NCI-H1436 (cell line): Measurements from ENCODE around the gene BCL2A1.
"Not testable (repeated sequence)": the region's sequence is repeated elsewhere in the genome, so short reads cannot be mapped to it uniquely, and the experiment has no call there.

Source experiments
- DNase-seq: peaks from one replicate; lab custom pipeline; 2025; lab: John Stamatoyannopoulos, UW

Gene BCL2A1

DNA sequence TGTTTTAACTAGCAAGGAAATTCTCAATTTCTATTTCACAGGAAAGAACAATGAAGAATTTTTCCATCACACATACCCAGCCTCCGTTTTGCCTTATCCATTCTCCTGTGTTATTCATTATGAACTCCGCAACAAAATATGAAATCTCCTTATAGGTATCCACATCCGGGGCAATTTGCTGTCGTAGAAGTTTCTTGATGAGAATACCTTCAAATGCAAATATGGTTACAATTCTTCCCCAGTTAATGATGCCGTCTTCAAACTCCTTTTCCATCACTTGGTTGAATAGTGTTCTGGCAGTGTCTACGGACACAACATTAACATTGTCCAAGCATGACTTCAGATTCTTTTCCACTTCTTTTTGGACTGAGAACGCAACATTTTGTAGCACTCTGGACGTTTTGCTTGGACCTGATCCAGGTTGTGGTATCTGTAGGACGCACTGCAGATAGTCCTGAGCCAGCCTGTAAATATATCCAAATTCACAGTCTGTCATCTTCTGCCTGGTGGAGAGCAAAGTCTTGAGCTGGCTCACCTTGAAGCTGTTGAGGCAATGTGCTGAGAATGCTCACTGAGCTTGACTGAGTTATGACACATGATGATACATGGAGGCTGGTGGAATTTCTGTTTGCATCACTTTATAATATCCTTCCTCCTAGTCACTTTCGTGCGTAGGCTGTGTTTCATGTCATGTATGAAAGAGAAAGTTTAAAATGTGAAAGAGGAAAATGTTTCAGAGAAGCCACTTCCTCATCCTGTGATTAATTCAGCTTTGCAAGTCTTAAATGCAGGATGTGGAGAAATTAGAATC lies at the start of gene BCL2A1:
Gene BCL2A1, minus strand, starts transcription at position 573 of the 811 bp plus-strand sequence. Its CDS starts 77 bp downstream, at position 496.
- no peak for DNase-seq

DNA sequence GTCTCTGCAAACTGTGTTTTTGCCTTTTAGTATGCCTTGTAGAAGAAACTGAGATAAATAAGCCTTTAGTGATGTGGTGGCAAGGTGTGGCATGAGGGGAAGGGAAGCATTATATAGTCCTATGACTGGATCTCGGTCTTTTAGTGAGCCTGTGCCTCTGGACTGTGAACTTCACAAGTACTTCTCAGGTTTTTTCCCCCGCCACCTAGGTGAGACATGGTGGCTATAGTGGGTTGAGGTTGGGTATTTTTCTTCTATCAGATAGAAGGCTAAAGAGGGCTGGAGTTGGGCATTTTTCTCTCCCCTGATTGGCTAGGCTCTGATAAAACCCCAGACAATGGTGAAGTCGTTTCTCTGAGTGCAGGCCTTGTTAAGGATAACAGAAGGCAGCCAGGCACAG lies 49.7 kb upstream of the BCL2A1 start:
- DNase-seq = no peak

DNA sequence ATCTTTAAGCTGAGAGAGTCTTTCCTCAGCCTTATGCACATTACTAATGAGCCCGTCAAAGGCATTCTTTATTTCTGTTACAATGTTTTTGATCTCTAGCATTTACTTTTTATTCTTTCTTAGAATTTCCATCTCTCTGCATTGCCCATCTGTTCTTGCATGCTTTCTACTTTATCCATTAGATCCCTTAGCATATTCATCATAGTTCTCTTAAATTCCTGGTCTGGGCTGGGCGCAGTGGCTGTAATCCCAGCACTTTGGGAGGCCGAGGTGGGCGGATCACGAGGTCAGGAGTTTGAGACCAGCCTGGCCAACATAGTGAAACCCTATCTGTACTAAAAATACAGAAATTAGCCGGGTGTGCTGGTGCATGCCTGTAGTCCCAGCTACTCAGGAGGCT lies 49.2 kb upstream of the BCL2A1 start:
- not testable (repeated sequence) for DNase-seq

DNA sequence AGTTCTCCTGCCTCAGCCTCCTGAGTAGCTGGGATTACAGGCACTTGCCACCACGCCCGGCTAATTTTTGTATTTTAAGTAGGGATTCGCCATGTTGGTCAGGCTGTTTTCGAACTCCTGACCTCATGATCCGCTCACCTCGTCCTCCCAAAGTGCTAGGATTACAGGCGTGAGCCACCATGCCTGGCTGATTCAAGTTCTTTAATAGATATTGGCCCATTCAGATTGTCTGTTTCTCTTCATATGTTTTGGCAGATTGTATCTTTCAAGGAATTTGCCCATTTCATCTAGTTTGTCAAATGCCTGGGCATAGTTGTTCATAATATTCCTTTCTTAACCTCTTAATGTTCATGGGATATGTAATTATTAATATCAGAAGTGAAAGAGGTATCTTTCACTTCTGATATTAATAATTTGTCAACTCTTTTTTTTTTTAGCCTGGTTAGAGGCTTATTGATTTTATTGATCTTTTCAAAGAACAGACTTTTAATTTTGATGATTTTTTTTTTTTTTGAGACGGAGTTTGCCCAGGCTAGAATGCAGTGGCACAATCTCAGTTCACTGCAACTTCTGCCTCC lies 48.3 kb upstream of the BCL2A1 start:
- no peak for DNase-seq

DNA sequence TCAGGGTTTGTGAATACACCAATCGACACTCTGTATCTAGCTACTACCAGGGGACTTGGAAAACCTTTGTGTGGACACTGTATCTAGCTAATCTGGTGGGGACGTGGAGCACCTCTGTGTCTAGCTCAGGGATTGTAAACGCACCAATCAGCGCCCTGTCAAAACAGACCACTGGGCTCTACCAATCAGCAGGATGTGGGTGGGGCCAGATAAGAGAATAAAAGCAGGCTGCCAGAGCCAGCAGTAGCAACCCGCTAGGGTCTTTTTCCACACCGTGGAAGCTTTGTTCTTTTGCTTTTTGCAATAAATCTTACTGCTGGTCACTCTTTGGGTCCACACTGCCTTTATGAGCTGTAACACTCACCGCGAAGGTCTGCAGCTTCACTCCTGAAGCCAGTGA lies 46.1 kb upstream of the BCL2A1 start:
- not testable (repeated sequence) for DNase-seq

DNA sequence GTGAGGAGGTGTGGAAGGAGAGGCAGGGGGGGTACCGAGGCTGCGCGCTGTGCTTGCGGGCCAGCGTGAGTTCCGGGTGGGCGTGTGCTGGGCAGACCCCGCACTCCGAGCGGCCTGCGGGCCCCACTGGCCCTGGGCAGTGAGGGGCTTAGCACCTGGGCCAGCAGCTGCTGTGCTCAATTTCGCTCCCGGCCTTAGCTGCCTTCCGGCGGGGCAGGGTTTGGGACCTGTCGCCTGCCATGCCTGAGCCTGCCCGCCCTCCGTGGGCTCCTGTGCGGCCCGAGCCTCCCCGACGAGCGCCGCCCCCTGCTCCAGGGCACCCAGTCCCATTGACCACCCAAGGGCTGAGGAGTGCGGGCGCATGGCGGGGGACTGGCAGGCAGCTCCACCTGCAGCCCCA lies 45.5 kb upstream of the BCL2A1 start:
- not testable (repeated sequence) for DNase-seq

DNA sequence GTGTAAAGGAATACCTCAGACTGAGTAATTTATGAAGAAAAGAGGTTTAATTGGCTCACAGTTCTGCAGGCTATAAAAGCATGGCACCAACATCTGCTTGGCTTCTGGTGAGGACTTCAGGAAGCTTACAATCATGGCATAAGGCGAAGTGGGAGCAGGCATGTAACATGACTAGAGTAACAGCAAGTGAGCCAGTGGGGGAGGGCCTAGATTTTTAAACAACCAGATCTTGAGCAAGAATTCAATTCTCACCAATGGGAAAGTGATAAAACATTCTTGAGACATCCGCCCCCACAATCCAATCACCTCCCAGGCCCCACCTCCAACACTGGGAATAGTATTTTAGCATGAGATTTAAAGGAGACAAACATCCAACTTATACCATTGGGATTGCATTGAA lies 44.2 kb upstream of the BCL2A1 start:
- no peak for DNase-seq

DNA sequence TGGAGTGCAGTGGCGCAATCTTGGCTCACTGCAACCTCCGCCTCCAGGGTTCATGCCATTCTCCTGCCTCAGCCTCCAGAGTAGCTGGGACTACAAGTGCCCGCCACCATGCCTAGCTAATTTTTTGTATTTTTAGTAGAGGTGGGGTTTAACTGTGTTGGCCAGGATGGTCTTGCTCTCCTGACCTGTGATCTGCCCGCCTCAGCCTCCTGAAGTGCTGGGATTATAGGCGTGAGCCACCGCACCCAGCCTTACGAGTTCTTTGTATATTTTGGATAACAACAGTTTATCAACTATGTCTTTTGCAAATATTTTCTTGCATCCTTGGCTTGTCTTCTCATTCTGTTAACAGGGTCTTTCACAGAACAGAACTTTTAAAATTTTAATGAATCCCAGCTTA lies 43.2 kb upstream of the BCL2A1 start:
- not testable (repeated sequence) for DNase-seq

DNA sequence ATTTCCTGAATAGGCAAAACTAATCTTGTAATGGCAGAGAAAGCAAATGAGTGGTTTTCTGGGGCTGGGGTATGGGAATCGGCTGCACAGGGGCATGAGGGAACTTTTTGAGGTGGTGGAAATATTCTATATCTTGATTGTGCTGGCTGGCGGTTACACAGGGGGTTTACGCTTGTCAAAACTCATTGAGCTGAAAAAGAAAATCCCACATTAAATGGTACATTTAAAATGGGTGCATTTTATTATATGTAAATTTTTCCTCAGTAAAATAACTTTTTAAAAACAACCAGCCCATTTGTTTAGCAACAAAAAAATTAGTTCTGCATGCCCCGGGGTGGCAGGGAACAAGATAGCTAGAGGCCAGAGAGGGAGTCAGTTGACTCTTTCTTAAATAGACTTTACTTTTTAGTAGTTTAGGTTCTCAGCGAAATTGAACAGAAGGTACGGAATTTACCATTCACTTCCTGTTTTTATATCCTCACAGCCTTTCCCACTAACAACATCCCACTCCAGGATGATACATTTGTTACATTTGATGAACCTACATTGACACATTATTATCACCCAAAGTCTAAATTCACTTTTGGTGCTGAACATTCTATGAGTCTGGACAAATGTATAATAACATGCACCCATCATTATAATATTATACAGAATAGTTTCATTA lies 41.2 kb upstream of the BCL2A1 start:
- DNase-seq = no peak

DNA sequence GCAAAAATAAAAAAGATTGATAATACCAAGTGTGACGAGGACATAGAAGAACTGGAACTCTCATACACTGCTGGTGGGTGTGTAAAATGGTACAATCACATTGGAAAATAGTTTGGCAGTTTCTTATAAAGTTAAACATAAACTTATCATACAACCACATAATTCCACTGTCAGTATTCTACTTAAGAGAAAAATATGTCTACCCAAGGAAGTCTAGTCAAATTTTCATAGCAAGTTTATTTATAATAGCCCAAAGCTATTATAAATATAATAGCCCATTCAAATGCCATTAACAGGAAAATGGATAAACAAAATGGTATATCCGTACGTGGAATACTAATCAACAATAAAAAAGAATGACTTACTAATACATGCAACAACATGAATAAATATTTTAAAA lies 40.6 kb upstream of the BCL2A1 start:
- DNase-seq = no peak

DNA sequence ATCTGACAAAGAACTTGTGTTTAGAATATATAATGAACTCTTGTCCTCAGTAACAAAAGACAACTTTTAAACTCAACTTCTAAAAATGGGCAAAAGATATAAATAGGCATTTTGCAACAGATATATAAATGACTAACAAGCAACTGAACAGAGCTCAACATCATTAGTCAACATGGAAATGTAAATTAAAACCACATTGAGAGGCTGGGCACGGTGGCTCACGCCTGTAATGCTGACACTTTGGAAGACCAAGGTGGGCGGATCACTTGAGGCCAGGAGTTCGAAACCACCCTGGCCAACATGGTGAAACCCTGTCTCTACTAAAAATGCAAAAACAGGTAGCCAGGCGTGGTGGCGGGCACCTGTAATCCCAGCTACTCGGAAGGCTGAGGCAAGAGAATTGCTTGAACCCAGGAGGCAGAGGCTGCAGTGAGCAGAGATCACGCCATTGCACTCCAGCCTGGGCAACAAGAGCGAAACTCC lies 40.1 kb upstream of the BCL2A1 start:
- not testable (repeated sequence) for DNase-seq

DNA sequence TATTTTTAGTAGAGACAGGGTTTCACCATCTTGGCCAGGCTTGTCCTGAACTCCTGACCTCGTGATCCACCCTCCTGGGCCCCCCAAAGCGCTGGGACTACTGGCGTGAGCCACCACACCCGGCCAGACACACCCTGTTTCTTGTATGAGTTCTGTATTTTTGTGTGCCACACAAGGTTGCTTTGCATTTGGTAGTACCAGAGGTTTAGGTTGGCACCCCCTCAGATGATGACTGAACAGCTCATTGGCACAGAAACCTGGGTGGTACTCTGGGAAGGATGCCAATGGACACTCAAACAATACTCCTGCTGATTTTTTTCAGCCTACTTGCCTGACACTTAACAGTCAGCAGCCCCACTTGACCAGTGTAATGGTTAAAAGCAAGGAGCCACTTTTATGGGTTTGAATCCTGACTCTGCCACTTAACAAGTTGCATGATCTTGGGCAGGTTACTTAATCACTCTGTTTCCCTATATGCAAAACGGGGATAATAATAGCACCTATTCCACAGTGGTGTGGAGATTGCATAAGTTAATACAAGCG lies 39.2 kb upstream of the BCL2A1 start:
- DNase-seq = peak; percentile 41

DNA sequence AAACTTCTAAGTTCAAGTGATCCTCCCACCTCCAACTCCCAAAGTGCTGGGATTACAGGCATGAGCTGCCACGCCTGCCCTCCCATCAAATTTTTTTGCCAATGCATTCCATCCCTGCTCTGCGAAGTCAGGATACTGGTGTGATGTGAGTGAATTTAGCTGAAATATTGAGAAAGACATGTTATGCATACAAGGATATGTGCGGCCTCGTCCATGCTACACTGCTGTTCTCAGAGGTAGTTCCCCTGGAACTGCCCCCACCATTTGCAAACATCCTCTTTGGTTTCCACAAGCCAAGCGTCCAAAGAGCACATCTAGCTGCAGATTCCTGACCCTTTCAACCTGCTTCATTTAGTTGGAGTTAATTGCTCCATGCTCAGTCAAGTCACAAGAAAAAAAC lies 36.5 kb upstream of the BCL2A1 start:
- no peak for DNase-seq

DNA sequence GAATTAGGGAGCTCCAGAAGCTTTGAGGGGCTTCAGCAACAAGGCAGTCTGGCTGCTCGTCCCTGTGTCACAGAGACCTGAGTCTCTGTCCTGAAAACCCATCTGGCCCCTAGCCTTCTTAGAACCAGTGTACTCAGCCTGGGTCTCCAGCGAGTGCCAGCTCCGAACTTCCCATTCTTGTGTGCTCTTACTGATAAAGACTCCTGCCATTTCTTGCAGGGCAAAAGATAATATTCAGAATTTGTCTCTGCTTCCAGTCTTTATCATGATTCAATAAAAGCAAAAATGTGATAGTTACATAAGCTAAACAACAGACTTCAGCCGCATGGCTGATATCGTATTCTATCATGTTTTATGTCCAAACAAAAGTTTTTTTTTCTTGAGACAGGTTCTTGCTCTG lies 36.0 kb upstream of the BCL2A1 start:
- no peak for DNase-seq

DNA sequence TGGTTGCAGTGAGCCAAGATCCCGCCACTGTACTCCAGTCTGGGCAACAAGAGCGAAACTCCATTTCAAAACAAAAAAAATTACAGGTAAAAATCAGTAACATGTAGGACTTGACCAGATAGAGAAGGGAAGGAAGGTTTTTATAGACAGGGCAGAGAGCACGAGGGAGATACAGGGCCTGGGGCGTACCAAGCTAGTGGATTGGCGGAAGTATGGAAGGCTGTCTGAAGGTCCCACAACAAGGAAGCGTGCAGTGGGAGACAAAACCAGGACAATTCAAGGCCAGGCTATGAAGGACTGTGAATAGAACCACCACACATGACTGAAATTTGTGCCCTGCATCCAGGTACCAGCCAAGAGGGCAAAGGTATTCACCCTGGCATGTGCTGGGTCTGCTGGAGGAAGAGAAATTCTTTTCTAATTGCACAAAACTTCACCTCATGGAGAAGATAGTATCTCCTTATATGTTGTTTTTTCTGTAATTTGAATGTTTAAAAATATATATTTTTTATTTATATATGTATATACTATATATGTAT lies 33.0 kb upstream of the BCL2A1 start:
- DNase-seq = no peak

DNA sequence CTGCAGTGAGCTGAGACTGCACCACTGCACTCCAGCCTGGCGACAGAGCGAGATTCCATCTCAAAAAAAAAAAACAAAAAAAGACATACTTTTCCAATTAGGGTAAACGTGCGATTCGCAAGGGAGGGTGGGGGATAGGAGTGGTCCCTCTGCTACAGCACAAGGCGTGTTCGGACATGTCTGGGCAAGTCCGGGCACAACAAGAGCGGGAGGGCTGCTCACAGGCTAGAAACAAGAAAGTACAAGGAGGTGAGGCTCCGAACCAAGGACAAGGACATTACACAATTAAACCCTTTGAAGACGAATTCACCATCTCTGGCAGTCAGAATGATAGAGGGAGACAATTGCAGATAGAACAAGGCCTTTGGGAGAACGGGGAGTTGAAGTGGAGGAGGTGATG lies 32.2 kb upstream of the BCL2A1 start:
- DNase-seq = peak; percentile 8

DNA sequence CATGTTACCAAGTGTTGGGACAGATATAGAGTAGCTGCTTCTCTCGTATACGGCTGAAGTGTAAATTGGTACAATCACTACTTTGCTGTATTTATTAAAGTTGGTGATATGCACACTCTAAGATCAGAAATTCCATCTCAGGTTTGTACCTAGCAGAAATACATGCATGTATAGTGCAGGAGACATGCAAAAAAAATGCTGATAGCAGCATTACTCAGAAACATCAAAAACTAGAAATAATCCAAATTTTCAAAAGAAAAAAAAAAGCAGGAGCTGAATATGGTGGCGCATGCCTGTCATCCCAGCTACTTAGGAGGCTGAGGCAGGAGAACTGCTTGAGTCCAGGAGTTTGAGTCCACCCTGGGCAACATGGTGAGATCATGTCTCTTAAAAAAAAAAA lies 31.3 kb upstream of the BCL2A1 start:
- DNase-seq = no peak

DNA sequence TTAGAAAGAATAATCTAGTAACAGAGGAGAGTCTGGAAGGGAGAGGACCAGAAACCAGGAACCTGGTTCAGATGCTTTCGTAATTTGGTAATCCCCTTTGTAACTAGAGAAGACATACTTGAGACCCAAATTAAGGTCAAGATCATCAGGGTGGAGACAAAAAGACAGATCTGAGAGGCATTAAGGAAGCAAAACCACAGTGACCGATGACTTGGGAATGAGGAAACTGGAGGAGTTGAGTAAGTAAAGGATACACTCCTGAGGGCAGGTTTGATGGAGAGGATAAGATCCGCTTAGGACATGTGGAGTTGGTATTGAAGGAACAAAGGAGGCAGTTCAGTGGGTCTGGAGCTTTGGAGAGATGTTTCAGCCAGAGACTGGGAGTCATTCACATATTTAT lies 23.6 kb upstream of the BCL2A1 start:
- DNase-seq = no peak

DNA sequence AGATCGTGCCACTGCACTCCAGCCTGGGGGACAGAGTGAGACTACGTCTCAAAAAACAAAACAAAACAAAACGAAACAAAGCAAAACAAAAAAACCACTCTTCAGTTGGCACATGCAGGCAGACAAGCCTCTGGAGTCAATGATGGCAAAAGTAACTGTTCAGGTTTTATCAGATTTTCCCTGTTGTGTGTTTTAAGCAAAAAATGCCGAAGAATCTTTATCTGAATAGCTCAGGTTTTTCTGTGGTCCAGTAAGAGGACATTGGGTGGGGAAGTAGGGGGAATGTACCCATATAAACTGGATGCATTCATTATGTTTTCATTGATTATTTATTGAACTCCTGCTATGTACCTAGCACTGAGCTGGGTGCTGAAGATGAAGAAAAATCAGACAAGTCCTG lies 20.8 kb upstream of the BCL2A1 start:
- DNase-seq = no peak

DNA sequence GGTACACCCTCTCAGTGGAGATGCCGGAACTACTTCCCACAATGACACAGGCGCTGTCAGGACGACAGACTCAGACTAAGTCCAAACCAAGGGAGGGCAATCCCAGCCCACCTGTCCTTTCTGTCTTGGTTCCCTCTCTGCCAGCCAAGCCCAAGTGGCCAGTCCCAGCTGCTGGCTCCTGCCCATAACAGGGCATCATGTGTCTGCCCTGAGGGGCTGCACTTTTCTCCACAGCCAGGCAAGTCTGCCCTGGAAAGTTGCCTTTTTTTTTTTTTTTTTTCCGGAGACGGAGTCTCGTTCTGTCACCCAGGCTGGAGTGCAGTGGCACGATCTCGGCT lies 20.0 kb upstream of the BCL2A1 start:
- DNase-seq = no peak

DNA sequence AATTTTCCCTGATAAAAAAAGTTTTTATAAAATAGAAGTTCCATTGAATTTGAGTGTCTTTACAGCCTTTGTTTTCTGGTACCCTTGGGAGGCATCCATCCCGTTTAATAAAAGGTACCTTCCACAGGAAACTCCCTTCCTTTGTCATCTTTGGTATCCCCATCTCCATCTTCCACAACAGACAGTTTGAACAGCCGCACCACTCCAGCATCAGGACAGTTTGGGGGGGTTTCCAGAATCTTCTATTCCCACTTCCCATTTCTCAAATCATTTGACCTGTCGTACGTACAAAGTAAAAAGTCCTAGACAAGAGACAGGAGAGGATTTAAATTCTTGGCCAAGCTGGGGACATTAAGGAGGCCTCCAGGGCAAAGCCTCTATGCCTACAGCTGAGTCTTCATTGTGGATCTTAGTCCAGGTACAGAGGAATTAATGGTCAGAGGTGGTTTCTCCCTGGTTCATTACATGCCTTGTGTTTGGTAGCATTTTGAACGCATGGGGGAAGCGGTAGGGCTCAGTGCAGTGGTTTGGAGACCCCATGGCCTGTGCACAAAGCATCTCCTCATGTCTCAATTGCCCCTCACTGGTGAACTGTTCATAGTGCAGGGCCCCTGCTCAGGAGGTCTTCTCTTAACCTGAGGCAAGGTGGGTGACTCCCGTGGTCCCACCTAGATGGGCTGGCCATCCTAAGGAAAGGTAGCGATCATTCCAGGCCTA lies 19.4 kb upstream of the BCL2A1 start:
- no peak for DNase-seq

DNA sequence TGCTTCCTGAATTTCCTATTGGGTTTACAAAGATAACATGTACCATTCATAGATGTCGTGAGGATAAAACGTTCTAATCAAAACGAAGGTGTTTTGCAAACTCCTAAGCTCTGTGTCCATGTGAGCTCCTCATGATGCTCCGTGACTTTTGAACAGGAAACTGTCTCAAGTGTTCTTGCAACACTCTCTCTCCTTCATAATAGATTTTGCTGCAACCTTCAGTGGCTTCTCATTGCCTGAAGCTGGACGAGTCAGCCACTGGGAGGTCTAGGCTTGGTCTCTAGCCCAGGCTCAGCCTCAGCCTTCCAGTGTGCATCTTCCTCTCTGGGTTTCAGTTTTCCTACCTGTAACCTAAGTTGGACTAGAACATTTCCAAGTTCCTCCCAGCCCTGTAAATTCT lies 18.7 kb upstream of the BCL2A1 start:
- no peak for DNase-seq
